Measurements from ENCODE around the gene CD1B.
"Not testable (repeated sequence)": the region's sequence is repeated elsewhere in the genome, so short reads cannot be mapped to it uniquely, and the experiment has no call there.

CD1B gene

DNA sequence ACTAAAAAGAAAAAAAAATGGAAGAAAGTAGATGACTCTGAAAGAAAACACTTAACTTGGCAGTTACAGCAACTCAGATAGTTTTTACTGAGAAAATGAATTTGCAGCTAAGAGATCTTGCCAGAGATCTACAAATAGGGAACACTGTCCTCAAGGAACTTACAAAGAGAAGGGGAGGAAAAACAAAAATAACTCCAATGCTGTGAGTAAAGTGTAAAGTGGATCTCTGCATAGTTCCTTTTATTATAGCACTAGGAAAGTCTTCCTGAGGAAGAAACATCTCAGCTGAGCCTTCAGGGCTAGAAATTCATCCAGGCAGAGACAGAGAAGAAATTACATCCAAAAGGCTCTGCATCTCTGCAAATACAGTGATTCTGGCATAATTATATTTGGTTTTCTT is 3.9 kb downstream of the CD1B start:
- no peak for DNase-seq

- DNase-seq: no peak
These were observed 6.9 kb downstream of the CD1B start for GRCh38 chr1:158324395-158324794.

GRCh38 chr1:158323866-158324265 is 7.5 kb downstream of the CD1B start:
- DNase-seq: no peak

- DNase-seq: no peak
These were observed 20.3 kb downstream of the CD1B start for GRCh38 chr1:158311066-158311465.

GRCh38 chr1:158310623-158311022 is 20.7 kb downstream of the CD1B start:
- no peak for DNase-seq

- DNase-seq: no peak
These were observed 35.5 kb downstream of the CD1B start for GRCh38 chr1:158295791-158296190.

GRCh38 chr1:158290321-158290844 is 40.9 kb downstream of the CD1B start:
- DNase-seq: no peak

- no peak for DNase-seq
These were observed 41.5 kb downstream of the CD1B start, which contains the start of gene CD1C for GRCh38 chr1:158289811-158290210. Gene CD1C, plus strand, starts transcription at chr1:158289923. Its CDS starts 142 bp downstream, at chr1:158290065.

DNA sequence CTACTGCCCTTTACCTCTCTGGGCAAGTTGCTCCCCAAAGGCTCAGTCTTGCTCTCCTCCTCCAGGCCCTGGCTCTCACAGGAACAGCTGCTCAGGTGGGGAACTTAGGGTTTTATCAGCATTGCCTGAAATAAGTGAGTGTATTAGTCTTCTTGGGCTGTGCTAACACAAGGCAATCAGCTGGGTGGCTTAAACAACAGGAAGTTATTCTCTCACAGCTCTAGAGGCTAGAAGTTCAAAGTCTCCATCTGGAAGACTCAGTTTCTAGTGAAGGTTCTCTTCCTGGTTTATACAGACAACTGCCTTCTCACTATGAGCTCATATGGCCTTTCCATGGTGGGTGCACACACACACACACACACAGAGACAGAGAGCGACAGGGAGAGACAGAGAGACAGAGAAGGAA is 44.4 kb downstream of the CD1B start:
- no peak for DNase-seq

DNA sequence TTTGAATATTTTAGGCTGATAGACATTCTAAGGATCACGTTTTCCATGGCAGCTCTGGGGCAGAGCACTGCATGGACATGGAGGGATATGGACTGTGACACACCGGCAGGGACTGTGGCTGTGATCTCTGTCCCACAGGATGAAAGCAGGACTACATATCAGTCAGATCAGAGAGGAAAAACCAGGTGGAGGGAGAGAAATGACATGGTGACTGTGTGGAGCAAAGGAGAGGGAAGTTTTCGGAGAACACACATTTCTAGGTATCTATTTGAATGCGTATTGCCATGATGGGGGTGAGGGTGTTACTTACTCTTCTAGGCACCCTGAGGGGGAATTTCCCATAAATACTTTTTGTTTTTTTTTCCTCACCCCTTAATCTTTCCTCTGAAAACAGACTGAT is 44.8 kb downstream of the CD1B start:
- DNase-seq: no peak

- peak; percentile 87 for DNase-seq
These were observed 45.5 kb downstream of the CD1B start for GRCh38 chr1:158285756-158286241.

DNA sequence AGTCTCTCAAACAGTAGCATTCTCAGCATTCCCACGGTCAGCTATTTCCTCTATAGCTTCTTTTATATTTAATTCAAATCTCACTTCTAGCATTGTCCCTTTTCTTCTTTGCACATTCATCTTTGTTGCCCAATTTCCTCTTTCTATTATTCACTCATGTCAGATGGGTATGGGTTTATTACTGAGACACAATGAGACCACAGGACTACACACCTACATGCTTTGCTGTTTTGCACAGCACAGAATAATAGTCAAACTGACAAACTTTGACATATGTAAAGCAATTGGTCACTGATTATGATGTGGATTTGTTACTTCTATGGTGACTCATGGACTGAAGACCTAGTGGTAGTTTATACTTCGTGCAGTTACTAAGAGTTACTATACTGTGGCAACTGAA is 47.4 kb downstream of the CD1B start:
- peak; percentile 53 for DNase-seq

DNA sequence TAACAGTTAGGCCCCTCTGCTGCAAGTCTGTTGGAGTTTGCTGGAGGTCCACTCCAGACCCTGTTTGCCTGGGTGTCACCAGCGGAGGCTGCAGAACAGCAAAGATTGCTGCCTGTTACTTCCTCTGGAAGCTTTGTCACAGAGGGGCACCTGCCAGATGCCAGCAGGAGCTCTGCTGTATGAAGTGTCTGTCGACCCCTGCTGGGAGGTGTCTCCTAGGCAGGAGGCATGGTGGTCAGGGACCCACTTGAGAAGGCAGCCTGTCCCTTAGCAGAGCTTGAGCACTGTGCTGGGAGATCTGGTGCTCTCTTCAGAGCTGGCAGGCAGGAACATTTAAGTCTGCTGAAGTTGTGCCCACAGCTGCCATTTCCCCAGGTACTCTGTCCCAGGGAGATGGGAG is 48.9 kb downstream of the CD1B start:
- not testable (repeated sequence) for DNase-seq

Data from kidney glomerular epithelial cell (primary cell).